HG02798 (cell line): Measurements from ENCODE around the gene COA5.
"Not testable (repeated sequence)": the region's sequence is repeated elsewhere in the genome, so short reads cannot be mapped to it uniquely, and the experiment has no call there.

Experiments used
- ATAC-seq: cut with Tn5 transposase; IDR thresholded peaks from one replicate; pipeline ENCODE4 v1.9.1; 2021; ENCODE audit warnings: mild to moderate bottlenecking; ENCODE audit not compliant: unreplicated experiment, poor library complexity

COA5 gene

DNA sequence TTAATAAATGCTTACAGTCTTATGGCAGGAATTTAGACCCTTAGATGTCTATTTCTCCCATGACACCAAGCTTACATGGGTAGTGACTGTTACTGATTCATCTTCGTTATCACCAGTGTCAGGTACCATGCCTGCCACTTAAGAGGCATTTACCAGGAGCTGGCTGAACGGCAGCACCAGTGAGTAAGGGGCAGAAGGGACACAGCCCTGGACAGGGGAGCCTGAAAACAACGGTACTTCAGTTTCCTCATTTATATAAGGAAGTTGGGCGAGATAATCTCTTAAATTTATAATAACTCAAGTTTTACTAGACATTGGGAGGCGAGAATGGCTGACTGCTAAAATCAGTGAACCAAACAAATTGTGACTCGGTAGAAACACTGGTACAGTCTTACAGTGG lies 1.2 kb downstream of the COA5 start:
- no peak for ATAC-seq

DNA sequence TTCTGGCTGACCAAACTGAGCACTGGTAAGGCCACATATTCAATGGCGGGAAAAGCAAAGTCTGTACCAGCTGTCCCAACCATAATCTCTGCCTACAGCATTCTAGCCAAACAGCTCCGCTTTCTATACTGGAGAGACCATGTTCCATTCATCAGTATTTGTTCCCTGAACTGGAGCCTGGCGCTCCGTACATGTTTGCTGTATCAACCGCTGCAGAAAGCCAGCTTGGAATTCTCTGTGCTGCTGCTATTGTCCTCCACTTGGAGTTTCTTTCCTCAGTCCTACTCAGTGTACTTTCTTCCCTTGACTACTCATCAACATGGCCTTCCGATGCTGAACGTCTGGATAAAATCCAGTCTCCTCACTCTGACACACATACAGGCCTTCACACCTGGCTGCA lies 1.9 kb downstream of the COA5 start:
- no peak for ATAC-seq

DNA sequence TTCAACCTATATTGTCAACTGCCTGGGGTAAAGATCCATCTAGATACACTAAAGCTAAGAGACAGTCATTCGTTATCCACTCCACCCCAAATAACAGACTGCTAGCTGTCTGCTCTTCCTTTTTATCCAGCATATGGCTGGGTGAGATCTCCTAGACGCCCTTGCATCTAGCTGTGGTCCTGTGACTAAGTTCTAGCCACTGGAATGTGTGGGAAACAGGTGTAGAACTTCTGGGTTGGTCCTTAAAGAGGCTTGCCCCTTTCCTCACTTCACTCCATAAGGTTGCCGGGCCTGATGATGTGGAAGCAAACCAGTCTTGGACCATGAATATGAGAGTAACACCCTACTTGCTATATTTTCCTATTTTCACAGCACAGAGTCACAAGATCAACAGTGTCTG lies 3.2 kb downstream of the COA5 start:
- no peak for ATAC-seq

GRCh38 chr2:98604547-98604946 lies 3.8 kb downstream of the COA5 start:
- no peak for ATAC-seq

DNA sequence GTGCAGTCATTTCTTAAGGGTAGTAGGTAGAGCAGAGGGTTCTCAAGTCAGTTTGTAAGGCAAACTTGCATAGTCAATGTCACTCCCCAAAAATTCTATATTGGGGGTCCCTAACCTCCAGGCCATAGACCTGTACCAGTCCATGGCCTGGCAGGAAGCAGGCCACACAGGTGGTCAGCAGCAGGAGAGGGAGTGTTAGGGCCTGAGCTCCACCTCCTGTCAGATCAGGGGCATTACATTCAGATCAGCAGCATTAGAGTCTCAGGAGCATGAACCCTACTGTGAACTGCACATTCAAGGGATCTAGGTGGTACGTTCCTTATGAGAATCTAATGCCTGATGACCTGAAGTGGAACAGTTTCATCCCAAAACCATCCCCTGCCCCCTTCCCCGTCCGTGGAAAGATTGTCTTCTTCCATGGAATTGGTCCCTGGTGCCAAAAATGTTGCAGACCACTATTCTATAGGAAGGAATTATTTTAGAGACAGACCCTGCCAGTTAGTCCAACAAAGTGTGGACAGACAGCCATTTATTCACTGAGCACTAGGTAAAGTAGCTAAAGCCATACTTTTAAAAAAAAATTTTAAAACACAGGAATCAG lies 6.7 kb downstream of the COA5 start:
- peak; percentile 80 for ATAC-seq

- ATAC-seq: no peak
These were observed 9.4 kb downstream of the COA5 start for GRCh38 chr2:98598781-98599428.

- not testable (repeated sequence) for ATAC-seq
These were observed 13.6 kb downstream of the COA5 start for GRCh38 chr2:98594665-98595064.

- ATAC-seq: no peak
These were observed 15.7 kb downstream of the COA5 start for GRCh38 chr2:98592565-98592964.

GRCh38 chr2:98589489-98589888 lies 18.8 kb downstream of the COA5 start:
- no peak for ATAC-seq

GRCh38 chr2:98588880-98589431 lies 19.4 kb downstream of the COA5 start:
- no peak for ATAC-seq

GRCh38 chr2:98586551-98587140 lies 21.7 kb downstream of the COA5 start:
- no peak for ATAC-seq

DNA sequence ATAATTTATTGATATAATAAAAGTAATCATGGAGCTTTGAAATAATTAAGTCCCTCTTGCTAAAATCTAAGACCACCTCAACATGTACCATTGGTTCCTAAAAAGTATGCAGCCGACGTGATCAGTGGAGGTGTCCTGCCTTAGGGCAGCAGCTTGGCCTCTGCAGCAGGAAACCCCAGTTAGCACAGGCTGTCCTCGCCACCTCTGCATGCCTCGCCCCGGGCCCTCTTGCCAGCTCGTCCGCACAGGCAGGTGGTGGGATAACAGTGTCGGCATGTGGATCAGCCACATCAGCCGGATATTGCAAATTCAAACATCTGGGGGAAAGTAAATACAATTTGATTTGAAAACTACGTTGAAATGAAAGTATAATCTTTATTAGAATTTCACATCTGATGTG lies 22.9 kb downstream of the COA5 start:
- ATAC-seq: no peak

DNA sequence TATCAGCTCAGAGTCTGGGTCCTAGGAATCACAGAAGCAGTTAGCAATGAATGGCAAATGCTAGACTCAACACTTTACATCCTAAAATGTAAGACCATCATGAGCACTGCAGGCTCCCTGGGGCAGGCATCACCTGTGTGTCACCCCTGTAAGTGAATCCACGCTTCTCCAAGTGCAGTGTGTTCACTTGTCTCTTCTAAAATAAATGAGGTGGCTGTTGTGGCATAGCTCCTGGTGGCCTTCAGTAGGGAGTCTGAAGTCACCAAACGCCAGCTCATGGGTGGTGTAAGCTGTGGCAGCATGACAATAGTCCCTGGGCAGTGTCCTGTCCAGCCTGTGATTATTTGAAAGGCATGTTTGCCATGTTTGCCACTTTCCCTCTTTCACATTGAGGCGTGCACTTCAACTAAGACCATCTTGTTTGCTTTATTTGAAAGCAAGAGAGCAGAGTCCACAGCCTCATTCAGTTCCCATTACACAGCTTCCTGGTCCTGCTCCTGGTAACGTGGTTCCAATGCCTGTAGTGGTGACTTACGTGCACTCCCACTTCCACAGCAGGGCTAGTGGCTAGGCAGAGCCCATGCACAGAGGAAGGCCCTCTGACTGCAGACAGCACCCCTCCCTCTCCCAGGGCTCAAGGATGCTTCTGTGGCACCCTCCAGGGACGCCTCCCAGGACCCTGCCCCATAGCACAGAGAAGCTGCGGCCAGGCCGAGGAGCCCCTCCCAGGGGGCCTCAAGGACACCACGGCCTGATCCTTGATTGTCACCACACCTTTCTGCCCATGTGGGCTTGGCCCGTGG lies 24.3 kb downstream of the COA5 start:
- no peak for ATAC-seq

DNA sequence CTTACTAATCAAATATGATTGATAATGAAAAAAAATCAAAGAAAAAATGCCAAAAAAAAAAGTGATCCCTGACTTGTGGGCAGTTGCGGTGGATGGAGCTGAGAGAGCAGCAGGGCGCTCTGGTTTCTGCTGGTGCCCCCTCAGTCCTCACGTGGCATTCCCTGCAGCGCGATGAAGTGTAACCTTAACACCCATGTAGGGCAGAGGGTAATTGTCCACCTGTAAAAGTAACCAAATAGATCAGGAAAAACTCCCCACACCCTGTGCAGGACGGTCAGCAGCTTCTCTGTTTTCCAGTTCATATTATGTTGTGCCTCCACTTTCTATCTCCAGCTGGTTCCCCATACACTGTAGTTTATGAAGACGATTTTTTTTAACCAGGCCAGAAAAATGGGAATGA lies 25.0 kb downstream of the COA5 start:
- no peak for ATAC-seq

- no peak for ATAC-seq
These were observed 25.8 kb downstream of the COA5 start for GRCh38 chr2:98582523-98582922.

DNA sequence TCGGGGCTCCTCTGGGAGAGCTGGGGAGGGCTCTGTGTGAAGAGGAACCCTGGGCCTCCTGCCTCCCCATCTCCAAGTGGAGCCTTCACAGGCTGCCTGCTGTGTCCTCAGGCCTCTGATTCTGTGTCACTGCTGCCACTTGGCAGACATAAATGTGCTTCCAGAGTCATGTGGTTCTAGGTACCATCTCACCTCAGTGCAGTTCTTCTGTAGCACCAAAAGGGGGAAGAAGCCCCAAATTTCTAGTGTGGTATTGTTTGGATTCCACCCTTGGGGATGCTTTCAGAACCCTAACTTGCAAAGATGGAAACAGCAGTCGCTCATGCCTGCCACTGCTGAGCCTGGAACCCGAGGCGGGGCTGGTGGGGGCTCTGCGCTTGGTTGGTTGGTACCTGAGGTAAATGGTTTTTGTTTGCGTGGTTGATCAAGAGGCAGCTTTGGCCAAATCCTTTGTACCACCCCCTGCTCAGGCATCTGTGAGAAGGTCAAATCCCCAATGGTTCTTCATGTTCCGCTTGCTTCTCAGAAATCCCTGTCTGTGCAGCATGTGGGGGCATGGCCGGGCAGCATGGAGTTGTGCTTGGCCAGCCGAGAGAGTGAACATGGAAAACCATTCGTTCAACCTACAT lies 27.5 kb downstream of the COA5 start:
- no peak for ATAC-seq

GRCh38 chr2:98579926-98580325 lies 28.4 kb downstream of the COA5 start:
- no peak for ATAC-seq

GRCh38 chr2:98578231-98578630 lies 30.1 kb downstream of the COA5 start:
- no peak for ATAC-seq

GRCh38 chr2:98577313-98577712 lies 31.0 kb downstream of the COA5 start:
- ATAC-seq: no peak

DNA sequence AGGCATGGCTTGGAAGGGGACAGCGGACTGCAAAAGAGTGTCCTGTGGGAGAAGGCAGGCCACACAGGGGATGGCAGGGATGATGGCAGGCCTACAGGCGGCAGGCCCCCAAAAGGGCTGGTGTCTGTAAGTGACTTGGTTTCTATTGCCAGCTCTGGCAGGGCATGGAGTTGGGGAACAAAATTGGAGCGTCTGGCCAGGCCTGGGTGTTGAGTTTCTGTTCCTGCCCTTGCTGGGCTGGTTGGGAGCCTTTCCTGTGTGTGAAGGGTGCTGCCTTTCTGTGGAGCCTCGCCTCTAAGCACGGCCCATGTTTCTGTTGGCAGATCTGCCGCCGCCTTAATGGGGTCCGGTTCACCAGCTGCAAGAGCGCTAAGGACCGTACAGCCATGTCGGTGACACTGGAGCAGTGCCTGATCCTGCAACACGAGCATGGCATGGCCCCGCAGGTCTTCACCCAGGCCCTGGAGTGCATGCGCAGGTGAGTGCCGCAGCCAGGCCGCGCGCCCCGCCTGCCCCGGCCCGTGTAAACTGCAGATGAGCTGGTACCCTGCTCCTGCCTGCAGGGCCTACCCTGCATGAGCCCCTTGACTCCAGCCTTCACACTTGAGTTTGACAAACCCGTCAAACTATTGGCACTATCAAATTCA lies 31.5 kb downstream of the COA5 start:
- no peak for ATAC-seq
